Testis (tissue), 3 donors: Measurements from ENCODE around the gene SLC5A10. TPM values are rescaled to one million over a fixed set of nuclear protein-coding genes. Genes with fewer than 3 reads are reported as not detected.

Source experiments
- DNase-seq: peaks from one replicate; pipeline ENCODE4 v3.0.0-alpha.2; 2019
- H3K27ac ChIP-seq, 2 donors: fragments of 200-600 bp; sonication (generic); one replicate each; pipeline ENCODE4 v1.5.1; 2019
- H3K27me3 ChIP-seq: fragments of 200-600 bp; sonication (generic); one replicate; pipeline ENCODE4 v1.5.1; 2019
- H3K36me3 ChIP-seq: fragments of 200-600 bp; sonication (generic); one replicate; pipeline ENCODE4 v1.5.1; 2017; ENCODE audit warnings: low read depth; ENCODE audit errors: missing control alignments
- H3K4me1 ChIP-seq: fragments of 200-600 bp; sonication (generic); one replicate; pipeline ENCODE4 v1.5.1; 2019
- H3K4me3 ChIP-seq, 2 donors: fragments of 200-600 bp; sonication (generic); one replicate each; pipeline ENCODE4 v1.5.1; 2017 to 2019
- H3K9me3 ChIP-seq: fragments of 200-600 bp; sonication (generic); one replicate; pipeline ENCODE4 v1.5.1; 2017
- POLR2A ChIP-seq: fragments of 450-650 bp; IDR thresholded peaks from one replicate; pipeline ENCODE4 v1.6.1; 2017; ENCODE audit warnings: antibody characterized with exemption, mild to moderate bottlenecking, moderate library complexity
- WGBS, 2 donors: methylation state at CpG; one replicate each; pipeline ENCODE4 v1.1.5; 2018; 5-methylcytosine and 5-hydroxymethylcytosine counted together
- intact Hi-C: fragments of 100-400 bp; cut with DNase I; formaldehyde crosslinking; loops from one replicate; pipeline ENCODE4 v1.15.1; 2023; ENCODE audit warnings: low total_unique reads
- polyA plus RNA-seq: library from polyadenylated mRNA; stranded (reverse); fragments of 350-450 nt; fragmentation: Illumina TruSeq; extraction: RNeasy Lipid Tissue Mini Kit (QIAGEN cat#74804); gene quantifications from one replicate; pipeline ENCODE4 v1.2.3, GENCODE V29; 2014; ENCODE audit warnings: low read depth, low replicate concordance; ENCODE audit not compliant: insufficient read depth
- total RNA-seq, 2 donors: library from RNA; depleted of rRNA; stranded (reverse); fragments of >200 nt; gene quantifications; one replicate each; pipeline ENCODE4 v1.2.3, GENCODE V29; 2016
- TF ChIP-seq, protein P1 (sequence below), 3 experiments: fragments of 450-650 bp in 2 of 3; fragments of 200-600 bp in 1 of 3; sonication (generic) in 1 of 3; IDR thresholded peaks; one replicate each; pipeline ENCODE4 v1.5.1; 2016 to 2019; ENCODE audit warnings: antibody characterized with exemption in 3 of 3, mild to moderate bottlenecking in 2 of 3, moderate library complexity in 1 of 3

The SLC5A10 gene
- total and polyA plus RNA-seq, 3 donors from 2014 or later = 0.98 to 1.1 (median 1.1) TPM

- Histone ChIP-seq H3K27ac (no peak overlapping the region), H3K36me3 (no peaks in the 10 kb centered on the region), H3K27me3 (no peaks in the 10 kb centered on the region), H3K9me3 (no peaks in the 10 kb centered on the region), H3K4me3 (no peak overlapping the region), H3K4me1 (no peaks in the 10 kb centered on the region)
- TF ChIP-seq POLR2A = no peak
- intact Hi-C loops = no loop called here
- 63 to 74% methylated on average over 3 to 27 of the region's 30 CpGs for WGBS, 2 donors
- DNase-seq = no peak
Observed at GRCh38 chr17:18981642-18982424, 29.9 kb downstream of the SLC5A10 start.

DNA sequence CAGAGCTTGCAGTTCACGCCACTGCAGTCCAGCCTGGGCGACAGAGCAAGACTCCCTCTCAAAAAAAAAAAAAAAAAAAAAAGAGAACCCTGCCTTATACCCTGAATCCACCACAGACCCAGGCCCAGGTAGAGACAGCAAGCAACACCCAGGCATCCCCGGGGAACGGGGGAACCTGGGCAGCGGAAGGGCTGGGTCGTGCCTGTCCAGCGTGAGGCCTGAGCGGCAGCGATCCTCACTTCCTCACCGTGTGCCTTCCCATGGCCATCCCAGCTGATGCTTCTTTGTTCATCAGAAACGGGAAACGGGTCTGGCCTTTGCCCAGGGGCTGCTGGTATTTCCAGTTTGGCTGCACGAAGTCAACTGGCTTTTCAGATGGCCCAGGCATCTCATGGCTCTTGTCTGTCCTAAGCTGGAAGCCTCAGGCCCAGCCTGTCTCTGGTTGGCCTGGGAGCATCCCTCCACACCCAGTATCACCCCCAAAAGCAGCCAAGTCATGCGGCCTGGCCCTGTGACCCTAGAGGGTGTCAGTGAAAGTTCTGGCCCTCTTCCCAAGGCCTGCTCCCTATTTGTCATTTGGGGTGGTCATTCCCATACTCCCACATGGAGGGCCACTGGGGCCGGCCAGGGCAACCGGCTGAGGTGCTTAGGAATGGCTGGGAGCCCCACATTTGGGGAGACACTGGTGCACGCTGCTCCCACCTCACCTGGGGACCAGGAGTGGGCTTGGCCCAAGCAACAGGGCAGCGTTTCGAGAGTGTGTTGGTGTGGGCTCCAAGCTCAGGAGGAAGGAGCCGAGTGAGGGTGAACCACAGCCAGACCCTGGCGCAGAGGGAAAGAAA is 32.5 kb downstream of the SLC5A10 start:
- no peak overlapping the region for H3K27ac ChIP-seq
- no peaks in the 10 kb centered on the region for H3K9me3 ChIP-seq
- H3K4me3 ChIP-seq = no peak overlapping the region
- H3K36me3 ChIP-seq = no peaks in the 10 kb centered on the region
- no peak for TF ChIP-seq POLR2A
- TF ChIP-seq, protein P1, sequence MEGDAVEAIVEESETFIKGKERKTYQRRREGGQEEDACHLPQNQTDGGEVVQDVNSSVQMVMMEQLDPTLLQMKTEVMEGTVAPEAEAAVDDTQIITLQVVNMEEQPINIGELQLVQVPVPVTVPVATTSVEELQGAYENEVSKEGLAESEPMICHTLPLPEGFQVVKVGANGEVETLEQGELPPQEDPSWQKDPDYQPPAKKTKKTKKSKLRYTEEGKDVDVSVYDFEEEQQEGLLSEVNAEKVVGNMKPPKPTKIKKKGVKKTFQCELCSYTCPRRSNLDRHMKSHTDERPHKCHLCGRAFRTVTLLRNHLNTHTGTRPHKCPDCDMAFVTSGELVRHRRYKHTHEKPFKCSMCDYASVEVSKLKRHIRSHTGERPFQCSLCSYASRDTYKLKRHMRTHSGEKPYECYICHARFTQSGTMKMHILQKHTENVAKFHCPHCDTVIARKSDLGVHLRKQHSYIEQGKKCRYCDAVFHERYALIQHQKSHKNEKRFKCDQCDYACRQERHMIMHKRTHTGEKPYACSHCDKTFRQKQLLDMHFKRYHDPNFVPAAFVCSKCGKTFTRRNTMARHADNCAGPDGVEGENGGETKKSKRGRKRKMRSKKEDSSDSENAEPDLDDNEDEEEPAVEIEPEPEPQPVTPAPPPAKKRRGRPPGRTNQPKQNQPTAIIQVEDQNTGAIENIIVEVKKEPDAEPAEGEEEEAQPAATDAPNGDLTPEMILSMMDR (IDR thresholded peaks at IDR 0.05) = no peak
- WGBS, 2 donors = 94% methylated on average over 15 to 21 of the region's 21 CpGs
- no peak for DNase-seq
- H3K27me3 ChIP-seq = no peaks in the 10 kb centered on the region
- intact Hi-C loops = no loop called here
- H3K4me1 ChIP-seq = no peaks in the 10 kb centered on the region

DNA sequence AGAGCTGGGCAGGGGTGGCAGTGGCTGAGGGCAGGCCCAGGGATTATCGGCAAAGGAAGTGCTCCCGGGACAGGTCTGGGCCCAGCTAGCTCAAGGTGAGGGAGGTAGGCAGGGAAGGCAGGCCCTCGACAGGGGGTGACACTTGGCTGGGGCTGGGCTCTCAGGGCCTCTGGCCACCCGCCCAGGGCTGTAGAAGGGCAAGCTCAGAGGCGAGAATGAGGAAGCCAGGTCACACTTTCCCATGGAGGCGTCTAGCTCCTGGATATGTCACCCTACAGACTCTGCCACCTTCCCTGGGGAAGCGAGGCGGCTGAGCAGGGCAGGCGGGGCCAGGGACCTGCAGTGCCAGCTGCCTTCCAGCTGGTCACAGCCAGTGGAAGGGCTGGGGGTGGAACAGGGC is 33.5 kb downstream of the SLC5A10 start:
- Histone ChIP-seq H3K36me3 (no peaks in the 10 kb centered on the region), H3K27ac (no peak overlapping the region), H3K9me3 (no peaks in the 10 kb centered on the region), H3K27me3 (no peaks in the 10 kb centered on the region), H3K4me1 (no peaks in the 10 kb centered on the region), H3K4me3 (no peak overlapping the region)
- TF ChIP-seq, protein P1 (IDR thresholded peaks at IDR 0.05) = no peak
- TF ChIP-seq POLR2A = no peak
- DNase-seq = no peak
- 95 to 97% methylated on average over 5 to 9 of the region's 9 CpGs for WGBS, 2 donors
- intact Hi-C loops = no loop called here

GRCh38 chr17:18986541-18987229 is 34.7 kb downstream of the SLC5A10 start:
- no peak for DNase-seq
- 90 to 94% methylated on average over 2 to 21 of the region's 21 CpGs for WGBS, 2 donors
- intact Hi-C loops = no loop called here
- no peak overlapping the region for H3K4me3 ChIP-seq
- no peaks in the 10 kb centered on the region for H3K27me3 ChIP-seq
- H3K27ac ChIP-seq = no peak overlapping the region
- H3K36me3 ChIP-seq = no peaks in the 10 kb centered on the region
- no peaks in the 10 kb centered on the region for H3K9me3 ChIP-seq
- no peak for TF ChIP-seq POLR2A
- TF ChIP-seq, protein P1 (IDR thresholded peaks at IDR 0.05) = no peak
- H3K4me1 ChIP-seq = no peaks in the 10 kb centered on the region

- 94 to 99% methylated on average over 9 of the region's 9 CpGs for WGBS, 2 donors
Observed at GRCh38 chr17:18987230-18987610, 35.3 kb downstream of the SLC5A10 start.

More at GRCh38 chr17:18987230-18987610, 35.3 kb downstream of the SLC5A10 start:
- no peaks in the 10 kb centered on the region for H3K9me3 ChIP-seq
- H3K4me3 ChIP-seq = no peak overlapping the region
- no peaks in the 10 kb centered on the region for H3K36me3 ChIP-seq
- no peak for DNase-seq
- intact Hi-C loops = no loop called here
- TF ChIP-seq POLR2A = no peak
- TF ChIP-seq, protein P1 (IDR thresholded peaks at IDR 0.05) = no peak
- H3K27me3 ChIP-seq = no peaks in the 10 kb centered on the region
- H3K4me1 ChIP-seq = no peaks in the 10 kb centered on the region
- H3K27ac ChIP-seq = no peak overlapping the region
